GM13977 (cell line): ENCODE results near the gene NMNAT1.

Experiments
- DNase-seq: peaks from one replicate; pipeline ENCODE4 v3.0.0; 2012; ENCODE audit warnings: low spot score
- CTCF ChIP-seq: IDR thresholded peaks from 2 replicates; pipeline ENCODE4 v1.5.1; 2012; ENCODE audit warnings: mild to moderate bottlenecking, control low read depth; ENCODE audit not compliant: insufficient read depth; ENCODE audit errors: extremely low read depth, missing control alignments
- in situ Hi-C: fragments of 300-500 bp; cut with MboI; formaldehyde crosslinking; loops from one replicate; pipeline ENCODE4 v1.12.0; 2022; ENCODE audit warnings: low sequenced_read_pairs, low pct_unique_long_range_greater_than_20kb, mixed read lengths, inconsistent platforms; ENCODE audit not compliant: unreplicated experiment

The NMNAT1 gene

GRCh38 chr1:9946315-9946714 is 3.0 kb downstream of the NMNAT1 start:
- no peak for TF ChIP-seq CTCF

DNA sequence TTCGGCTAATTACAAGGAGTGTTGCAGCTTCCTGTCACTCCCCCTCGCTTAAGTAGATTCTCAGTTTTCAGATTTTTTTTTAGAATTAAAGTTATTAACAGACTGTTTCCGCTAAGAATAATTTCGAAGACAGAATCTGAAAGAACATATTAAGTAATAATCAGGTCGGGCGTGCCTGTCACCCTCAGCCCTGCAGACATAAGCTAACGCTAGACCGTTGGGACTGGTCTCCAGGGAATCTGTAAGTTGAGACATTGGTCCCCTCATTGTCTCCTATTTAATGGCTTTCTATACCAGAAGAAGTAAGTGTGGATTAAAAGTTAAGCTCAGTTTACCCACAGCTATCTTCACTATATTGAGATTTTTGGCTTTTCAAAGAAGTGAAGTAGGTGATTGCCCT is 14.5 kb downstream of the NMNAT1 start:
- in situ Hi-C loops, result no loop called here
- no peak for TF ChIP-seq CTCF
- no peak for DNase-seq

More at GRCh38 chr1:9946315-9946714, 3.0 kb downstream of the NMNAT1 start:
- in situ Hi-C loops, result loop anchor here (10.0 kb wide), 1 partner anchor 72 kb away; no protein-coding TSS in a partner anchor
- no peak for DNase-seq

DNA sequence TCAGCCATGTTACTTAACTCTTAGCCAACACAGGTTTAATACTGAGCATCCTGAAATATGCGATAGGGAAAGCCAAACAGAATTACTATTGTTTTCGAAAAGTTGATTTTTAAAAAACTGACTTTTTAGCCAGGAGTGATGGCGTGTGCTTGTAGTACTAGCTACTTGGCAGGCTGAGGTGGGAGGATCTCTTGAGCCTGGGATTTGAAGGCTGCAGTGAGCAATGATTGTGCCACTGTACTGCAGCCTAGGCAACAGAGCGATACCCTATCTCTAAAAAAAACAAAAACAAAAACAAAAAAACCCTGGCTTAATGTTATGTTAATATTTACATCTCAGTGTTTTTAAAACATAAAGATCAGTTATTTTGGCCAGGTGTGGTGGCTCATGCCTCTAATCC is 16.7 kb downstream of the NMNAT1 start:
- no peak for DNase-seq
- in situ Hi-C loops, result no loop called here
- no peak for TF ChIP-seq CTCF

- DNase-seq, result peak; percentile 40
- in situ Hi-C loops, result no loop called here
- no peak for TF ChIP-seq CTCF
These were observed 17.7 kb downstream of the NMNAT1 start for GRCh38 chr1:9960706-9961562.

DNA sequence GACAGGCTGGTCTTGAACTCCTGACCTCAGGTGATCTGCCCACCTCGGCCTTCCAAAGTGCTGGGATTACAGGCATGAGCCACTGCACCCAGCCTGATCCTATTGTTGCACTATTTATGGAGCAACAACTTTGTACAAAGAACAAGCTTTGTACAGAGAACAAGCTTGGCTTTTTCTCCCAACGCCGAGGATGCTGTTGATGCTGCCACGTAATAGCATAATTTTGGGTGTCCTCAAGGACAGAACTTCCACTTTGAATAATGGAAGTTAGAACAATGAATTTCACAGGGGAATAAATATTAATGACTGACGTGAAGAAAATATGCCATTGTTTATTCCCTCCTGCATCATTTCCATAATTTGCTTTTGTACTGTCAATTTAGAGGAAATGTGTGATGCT is 41.0 kb downstream of the NMNAT1 start:
- TF ChIP-seq CTCF, result no peak
- DNase-seq, result no peak
- in situ Hi-C loops, result no loop called here

DNA sequence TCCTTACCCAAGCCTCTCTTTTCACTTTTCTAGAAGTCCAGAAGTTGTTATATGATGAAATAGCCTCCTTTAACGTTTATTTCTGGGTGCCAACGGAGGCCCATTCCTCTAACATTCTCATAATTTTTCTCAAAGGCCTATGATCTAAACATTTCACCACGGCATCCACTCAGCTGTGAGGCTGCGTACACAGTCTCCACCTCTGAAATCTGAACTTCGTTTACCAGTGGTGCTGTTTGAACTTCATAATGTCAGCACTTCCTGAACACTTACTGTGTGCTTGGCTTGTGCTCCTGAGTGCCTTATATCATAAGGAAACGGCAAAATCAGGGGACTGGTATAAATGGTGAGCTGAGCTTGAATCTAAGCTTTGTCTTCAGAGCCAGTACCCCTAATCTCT is 41.7 kb downstream of the NMNAT1 start:
- in situ Hi-C loops, result no loop called here
- no peak for DNase-seq
- no peak for TF ChIP-seq CTCF

DNA sequence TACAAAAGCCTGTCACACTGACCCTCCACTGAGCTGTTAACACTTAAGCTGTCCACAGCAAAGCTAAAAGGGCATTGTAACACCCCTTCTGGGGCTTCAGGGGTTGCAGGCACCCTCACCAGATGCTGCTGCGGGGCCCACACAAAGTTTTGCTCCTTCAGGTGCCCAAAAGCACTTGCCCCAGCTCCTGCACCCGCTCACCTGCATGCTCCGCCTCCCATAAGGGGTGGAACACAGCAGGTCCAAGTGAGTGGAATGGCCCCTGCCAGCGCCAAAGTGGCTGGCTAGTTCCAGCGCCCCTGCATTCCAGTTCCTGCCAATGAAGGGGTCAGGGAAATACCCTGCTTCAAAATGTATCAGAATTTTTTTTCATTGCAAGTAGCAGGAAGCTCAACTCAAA is 46.5 kb downstream of the NMNAT1 start:
- in situ Hi-C loops, result no loop called here
- no peak for DNase-seq
- no peak for TF ChIP-seq CTCF
